WTC11 (cell line): Measurements from ENCODE around the gene CALML3.

Experiments
- E2F5 ChIP-seq: sonication (generic); formaldehyde crosslinking; IDR thresholded peaks from 2 replicates; pipeline ENCODE4 v1.8.1; 2022; ENCODE audit warnings: mild to moderate bottlenecking, moderate library complexity, missing genetic modification reagents
- NFYB ChIP-seq: sonication (generic); formaldehyde crosslinking; conservative IDR thresholded peaks from 2 replicates; pipeline ENCODE4 v1.8.0; 2022; ENCODE audit warnings: low read depth, missing genetic modification reagents
- PRDM15 ChIP-seq: sonication (generic); formaldehyde crosslinking; IDR thresholded peaks from 2 replicates; pipeline ENCODE4 v1.8.0; 2022; ENCODE audit warnings: missing genetic modification reagents
- ZNF121 ChIP-seq: sonication (generic); formaldehyde crosslinking; IDR thresholded peaks from 2 replicates; pipeline ENCODE4 v1.8.0; 2023; ENCODE audit warnings: missing genetic modification reagents
- ZNF232 ChIP-seq: sonication (generic); formaldehyde crosslinking; IDR thresholded peaks from 2 replicates; pipeline ENCODE4 v1.8.0; 2022; ENCODE audit warnings: mild to moderate bottlenecking, missing genetic modification reagents
- ZNF396 ChIP-seq: fragments of 250-450 bp; sonication (Bioruptor Pico); IDR thresholded peaks from 2 replicates; pipeline ENCODE4 v1.8.0; 2021; ENCODE audit warnings: mild to moderate bottlenecking, moderate library complexity, borderline replicate concordance
- TF ChIP-seq, protein P1 (sequence below): fragments of 200-600 bp; IDR thresholded peaks from 2 replicates; pipeline ENCODE4 v1.8.0; 2022; ENCODE audit warnings: antibody characterized with exemption
- TF ChIP-seq, protein P2 (sequence below): sonication (generic); formaldehyde crosslinking; IDR thresholded peaks from 2 replicates; pipeline ENCODE4 v1.8.1; 2023; ENCODE audit warnings: mild to moderate bottlenecking, missing genetic modification reagents, moderate library complexity
- TF ChIP-seq, protein P3 (sequence below): sonication (generic); formaldehyde crosslinking; IDR thresholded peaks from 2 replicates; pipeline ENCODE4 v1.8.0; 2022; ENCODE audit warnings: mild to moderate bottlenecking, missing genetic modification reagents

DNA sequence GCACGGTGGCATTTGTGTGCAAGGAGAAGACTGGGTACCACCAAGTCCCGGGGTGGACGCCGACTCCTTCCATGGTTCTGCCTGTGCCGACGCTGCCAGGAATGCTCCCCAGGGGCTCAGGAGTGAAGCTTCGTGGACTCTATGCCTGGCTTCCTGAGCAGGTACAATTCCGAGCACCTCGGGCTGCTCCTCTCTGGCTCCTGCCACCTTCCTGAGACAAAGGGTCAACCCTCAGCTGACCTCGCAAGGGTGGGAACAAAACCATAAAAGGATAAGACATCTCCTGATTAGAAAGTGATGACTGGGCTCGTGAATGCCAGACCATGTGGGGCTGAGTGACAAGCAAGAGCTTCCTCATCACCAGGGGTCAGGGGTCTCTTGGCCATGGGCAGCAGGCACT is 31.8 kb downstream of the CALML3 start:
- TF ChIP-seq, protein P1, sequence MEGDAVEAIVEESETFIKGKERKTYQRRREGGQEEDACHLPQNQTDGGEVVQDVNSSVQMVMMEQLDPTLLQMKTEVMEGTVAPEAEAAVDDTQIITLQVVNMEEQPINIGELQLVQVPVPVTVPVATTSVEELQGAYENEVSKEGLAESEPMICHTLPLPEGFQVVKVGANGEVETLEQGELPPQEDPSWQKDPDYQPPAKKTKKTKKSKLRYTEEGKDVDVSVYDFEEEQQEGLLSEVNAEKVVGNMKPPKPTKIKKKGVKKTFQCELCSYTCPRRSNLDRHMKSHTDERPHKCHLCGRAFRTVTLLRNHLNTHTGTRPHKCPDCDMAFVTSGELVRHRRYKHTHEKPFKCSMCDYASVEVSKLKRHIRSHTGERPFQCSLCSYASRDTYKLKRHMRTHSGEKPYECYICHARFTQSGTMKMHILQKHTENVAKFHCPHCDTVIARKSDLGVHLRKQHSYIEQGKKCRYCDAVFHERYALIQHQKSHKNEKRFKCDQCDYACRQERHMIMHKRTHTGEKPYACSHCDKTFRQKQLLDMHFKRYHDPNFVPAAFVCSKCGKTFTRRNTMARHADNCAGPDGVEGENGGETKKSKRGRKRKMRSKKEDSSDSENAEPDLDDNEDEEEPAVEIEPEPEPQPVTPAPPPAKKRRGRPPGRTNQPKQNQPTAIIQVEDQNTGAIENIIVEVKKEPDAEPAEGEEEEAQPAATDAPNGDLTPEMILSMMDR = no peak
- TF ChIP-seq ZNF121 = no peak
- no peak for TF ChIP-seq ZNF396 (CRISPR knock-in tag)
- TF ChIP-seq E2F5 (CRISPR knock-in tag) = no peak
- no peak for TF ChIP-seq ZNF232 (CRISPR knock-in tag)
- no peak for TF ChIP-seq PRDM15 (CRISPR knock-in tag)
- TF ChIP-seq, protein P2, sequence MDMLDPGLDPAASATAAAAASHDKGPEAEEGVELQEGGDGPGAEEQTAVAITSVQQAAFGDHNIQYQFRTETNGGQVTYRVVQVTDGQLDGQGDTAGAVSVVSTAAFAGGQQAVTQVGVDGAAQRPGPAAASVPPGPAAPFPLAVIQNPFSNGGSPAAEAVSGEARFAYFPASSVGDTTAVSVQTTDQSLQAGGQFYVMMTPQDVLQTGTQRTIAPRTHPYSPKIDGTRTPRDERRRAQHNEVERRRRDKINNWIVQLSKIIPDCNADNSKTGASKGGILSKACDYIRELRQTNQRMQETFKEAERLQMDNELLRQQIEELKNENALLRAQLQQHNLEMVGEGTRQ (CRISPR knock-in tag) = no peak
- TF ChIP-seq, protein P3, sequence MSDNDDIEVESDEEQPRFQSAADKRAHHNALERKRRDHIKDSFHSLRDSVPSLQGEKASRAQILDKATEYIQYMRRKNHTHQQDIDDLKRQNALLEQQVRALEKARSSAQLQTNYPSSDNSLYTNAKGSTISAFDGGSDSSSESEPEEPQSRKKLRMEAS (CRISPR knock-in tag) = no peak
- TF ChIP-seq NFYB = no peak
